B cell (primary cell): ENCODE results near the gene LBH. TPM values are rescaled to one million over a fixed set of nuclear protein-coding genes. Genes with fewer than 3 reads are reported as not detected.
"Not testable (repeated sequence)": the region's sequence is repeated elsewhere in the genome, so short reads cannot be mapped to it uniquely, and the experiment has no call there.

ENCODE experiments used
- ATAC-seq: fragments of 200-7000 bp; cut with Tn5 transposase; one replicate; pipeline ENCODE4 v1.10.0; 2021; ENCODE audit warnings: low read depth, mild to moderate bottlenecking, moderate number of reproducible peaks, moderate library complexity
- CTCF ChIA-PET: fragments of 350-600 bp; sonication (Branson Sonifier 250); formaldehyde crosslinking; loops from one replicate; lab custom pipeline; 2021; ENCODE audit warnings: antibody characterized with exemption, inconsistent platforms; lab: Charles Lee
- POLR2A ChIA-PET: fragments of 350-600 bp; sonication (Branson Sonifier 250); formaldehyde crosslinking; loops from one replicate; lab custom pipeline; 2021; ENCODE audit warnings: antibody characterized with exemption; lab: Charles Lee
- DNase-seq: peaks from one replicate; pipeline ENCODE4 v3.0.0; 2013
- H2AFZ ChIP-seq: 2 replicates; pipeline ENCODE4 v1.6.1; 2012; ENCODE audit warnings: mild to moderate bottlenecking, low read depth, low read length; ENCODE audit not compliant: insufficient read depth, poor library complexity, severe bottlenecking
- H3K27ac ChIP-seq, 2 donors: 1 replicate in 1 of 2; 2 replicates in 1 of 2; pipeline ENCODE4 v1.5.1; 2012 to 2013; ENCODE audit warnings: low read length in 2 of 2, mild to moderate bottlenecking in 2 of 2, moderate library complexity in 1 of 2
- H3K27me3 ChIP-seq, 4 experiments: fragments of 200-600 bp in 1 of 4; sonication (generic) in 1 of 4; replicated peaks in 1 of 4; 1 replicate in 2 of 4; 2 replicates in 2 of 4; pipeline versions ENCODE4 v1.6.1 to v1.7.0; 2013 to 2016; ENCODE audit warnings: low read length in 3 of 4, mild to moderate bottlenecking in 2 of 4, mixed read lengths in 1 of 4, moderate library complexity in 1 of 4; ENCODE audit not compliant: insufficient read depth in 4 of 4, control insufficient read depth in 3 of 4; ENCODE audit errors: control extremely low read depth in 1 of 4
- H3K36me3 ChIP-seq, 2 experiments: replicated peaks in 1 of 2; 1 replicate in 1 of 2; 2 replicates in 1 of 2; pipeline versions ENCODE4 v1.6.1 to v1.7.1; 2013; ENCODE audit warnings: low read length in 1 of 2; ENCODE audit not compliant: insufficient read depth in 2 of 2, control insufficient read depth in 1 of 2; ENCODE audit errors: control extremely low read depth in 1 of 2, extremely low read depth in 1 of 2
- H3K4me1 ChIP-seq, 2 donors: fragments of 200-600 bp in 1 of 2; sonication (generic) in 1 of 2; 1 replicate in 1 of 2; 2 replicates in 1 of 2; pipeline versions ENCODE4 v1.5.1 to v1.6.1; 2013 to 2017; ENCODE audit warnings: low read length in 2 of 2; ENCODE audit not compliant: control insufficient read depth in 2 of 2, insufficient read depth in 2 of 2
- H3K4me2 ChIP-seq: replicated peaks from 2 replicates; pipeline ENCODE3; 2012; ENCODE audit warnings: mild to moderate bottlenecking, low read depth, low read length; ENCODE audit not compliant: poor library complexity, severe bottlenecking
- H3K4me3 ChIP-seq, 5 experiments: fragments of 200-600 bp in 1 of 5; sonication (generic) in 1 of 5; 1 replicate in 3 of 5; 2 replicates in 2 of 5; pipeline versions ENCODE4 v1.5.1 to v1.7.0; 2011 to 2016; ENCODE audit warnings: low read length in 4 of 5, mild to moderate bottlenecking in 4 of 5, low read depth in 2 of 5, control low read depth in 1 of 5, moderate library complexity in 1 of 5; ENCODE audit not compliant: insufficient read depth in 1 of 5; ENCODE audit errors: control extremely low read depth in 1 of 5, extremely low read depth in 1 of 5
- H3K79me2 ChIP-seq: fragments of 200-600 bp; sonication (generic); one replicate; pipeline ENCODE4 v1.6.0; 2016; ENCODE audit warnings: low read length; ENCODE audit not compliant: control insufficient read depth, insufficient read depth
- H3K9ac ChIP-seq: fragments of 200-600 bp; sonication (generic); 2 replicates; pipeline ENCODE4 v1.6.1; 2017; ENCODE audit warnings: mild to moderate bottlenecking, low read length, moderate library complexity
- H3K9me3 ChIP-seq, 3 donors: one replicate each; pipeline versions ENCODE4 v1.6.1 to v1.7.1; 2013; ENCODE audit warnings: low read length in 2 of 3; ENCODE audit not compliant: control insufficient read depth in 2 of 3, insufficient read depth in 1 of 3; ENCODE audit errors: control extremely low read depth in 1 of 3
- H4K20me1 ChIP-seq: 2 replicates; pipeline ENCODE4 v1.6.0; 2012; ENCODE audit warnings: mild to moderate bottlenecking, low read length; ENCODE audit not compliant: insufficient read depth, control insufficient read depth, poor library complexity, severe bottlenecking
- H3K27ac Mint-ChIP-seq: one replicate; pipeline ENCODE4 v1.8.0; 2021; ENCODE audit warnings: mixed read lengths
- H3K27me3 Mint-ChIP-seq: one replicate; pipeline ENCODE4 v1.8.0; 2021; ENCODE audit warnings: mixed read lengths
- H3K4me1 Mint-ChIP-seq: one replicate; pipeline ENCODE4 v1.8.0; 2021; ENCODE audit warnings: mixed read lengths
- H3K4me3 Mint-ChIP-seq: one replicate; pipeline ENCODE4 v1.8.0; 2021; ENCODE audit warnings: mixed read lengths
- H3K9me3 Mint-ChIP-seq: one replicate; pipeline ENCODE4 v1.8.0; 2022; ENCODE audit warnings: mixed read lengths; ENCODE audit not compliant: insufficient read depth
- EZH2 ChIP-seq: IDR thresholded peaks from 2 replicates; pipeline ENCODE4 v1.6.1; 2012; ENCODE audit warnings: borderline replicate concordance, low read depth, mild to moderate bottlenecking, moderate library complexity, low read length; ENCODE audit not compliant: insufficient read depth, poor library complexity, severe bottlenecking
- WGBS: methylation state at CpG from one replicate; pipeline ENCODE4 v1.1.5; 2013; ENCODE audit warnings: missing lambda C conversion rate; ENCODE audit not compliant: insufficient coverage; 5-methylcytosine and 5-hydroxymethylcytosine counted together
- intact Hi-C: fragments of 100-400 bp; cut with micrococcal nuclease; formaldehyde crosslinking; loops from one replicate; pipeline ENCODE4 v1.10.0; 2022
- polyA plus RNA-seq: library from polyadenylated mRNA; depleted of rRNA; stranded (reverse); fragments of >200 nt; gene quantifications from 2 replicates; pipeline ENCODE4 v1.2.3, GENCODE V29; 2012
- total RNA-seq, 2 donors: library from RNA; stranded (reverse); fragments of 120-200 nt in 1 of 2; gene quantifications; 1 replicate in 1 of 2; 2 replicates in 1 of 2; pipeline versions ENCODE4 v1.2.3 to v1.2.4, GENCODE V29; 2013 to 2022
- TF ChIP-seq, protein P1 (sequence below): fragments of 200-600 bp; IDR thresholded peaks from one replicate; pipeline ENCODE4 v1.8.0; 2022; ENCODE audit warnings: antibody characterized with exemption, mild to moderate bottlenecking

LBH gene
- total and polyA plus RNA-seq, 2 donors (not counting 1 experiment from before 2014, with no cell fraction given) = 158 to 201 TPM

DNA sequence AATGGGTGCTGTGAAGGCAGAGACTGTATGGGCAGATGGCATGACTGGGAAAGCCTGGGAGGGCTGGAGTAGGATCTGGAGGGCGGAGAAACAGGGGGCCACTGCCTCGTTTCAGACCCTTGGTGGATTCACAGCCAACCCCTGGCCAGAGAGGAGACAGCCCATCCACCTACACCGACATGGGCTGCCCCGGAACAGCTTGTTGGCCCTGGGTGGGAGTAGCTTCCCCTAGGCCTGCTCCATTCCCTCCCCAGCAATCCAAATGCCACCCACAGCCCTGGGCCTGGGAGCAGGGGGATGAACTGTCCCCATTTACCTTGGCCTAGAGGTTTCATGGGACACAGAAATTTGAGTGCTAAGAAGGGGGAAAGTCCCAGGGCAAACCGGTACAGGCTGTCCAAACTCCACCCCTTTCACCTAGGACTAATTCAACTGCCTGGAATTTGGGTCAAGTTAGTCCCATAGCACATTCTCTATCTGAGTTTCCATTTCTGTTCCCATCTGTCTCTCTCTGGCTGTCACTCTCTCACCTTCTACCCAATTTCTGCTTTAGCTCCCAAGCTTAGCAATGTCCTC, 37.0 kb downstream of the LBH start:
- Mint-ChIP-seq H3K4me3 (no peak overlapping the region), H3K4me1 (peaks cover 86% of the 10 kb centered on the region), H3K27ac (peak overlapping the region; percentile 5), H3K27me3 (no peaks in the 10 kb centered on the region), H3K9me3 (no peaks in the 10 kb centered on the region)
- Histone ChIP-seq H3K4me2 (no peak overlapping the region), H3K9me3 (no peaks in the 10 kb centered on the region), H2AFZ (no peak overlapping the region), H3K9ac (no peak overlapping the region), H3K27ac (no peak overlapping the region), H3K27me3 (no peaks in the 10 kb centered on the region), H3K4me1 (peaks cover 86 to 94% of the 10 kb centered on the region in 2 donors), H3K79me2 (peaks cover 14% of the 10 kb centered on the region), H4K20me1 (no peaks in the 10 kb centered on the region), H3K36me3 (no peaks in the 10 kb centered on the region), H3K4me3 (no peak overlapping the region)
- ChIA-PET POLR2A (interaction anchor here (1.3 to 1.4 kb wide), 2 partner anchors 8 to 12 kb away, joined by 3 read pairs; no protein-coding TSS in a partner anchor), CTCF (interaction anchor here (0.9 to 2.5 kb wide), 6 partner anchors 13 to 69 kb away, joined by 3 to 7 read pairs (median 4); no protein-coding TSS in a partner anchor)
- 98% methylated on average over 4 of the region's 5 CpGs for WGBS
- intact Hi-C loops = loop anchor here (5.0 kb wide), 1 partner anchor 36 kb away; the partner anchor contains the start of gene LBH
- no peak for TF ChIP-seq EZH2
- TF ChIP-seq, protein P1, sequence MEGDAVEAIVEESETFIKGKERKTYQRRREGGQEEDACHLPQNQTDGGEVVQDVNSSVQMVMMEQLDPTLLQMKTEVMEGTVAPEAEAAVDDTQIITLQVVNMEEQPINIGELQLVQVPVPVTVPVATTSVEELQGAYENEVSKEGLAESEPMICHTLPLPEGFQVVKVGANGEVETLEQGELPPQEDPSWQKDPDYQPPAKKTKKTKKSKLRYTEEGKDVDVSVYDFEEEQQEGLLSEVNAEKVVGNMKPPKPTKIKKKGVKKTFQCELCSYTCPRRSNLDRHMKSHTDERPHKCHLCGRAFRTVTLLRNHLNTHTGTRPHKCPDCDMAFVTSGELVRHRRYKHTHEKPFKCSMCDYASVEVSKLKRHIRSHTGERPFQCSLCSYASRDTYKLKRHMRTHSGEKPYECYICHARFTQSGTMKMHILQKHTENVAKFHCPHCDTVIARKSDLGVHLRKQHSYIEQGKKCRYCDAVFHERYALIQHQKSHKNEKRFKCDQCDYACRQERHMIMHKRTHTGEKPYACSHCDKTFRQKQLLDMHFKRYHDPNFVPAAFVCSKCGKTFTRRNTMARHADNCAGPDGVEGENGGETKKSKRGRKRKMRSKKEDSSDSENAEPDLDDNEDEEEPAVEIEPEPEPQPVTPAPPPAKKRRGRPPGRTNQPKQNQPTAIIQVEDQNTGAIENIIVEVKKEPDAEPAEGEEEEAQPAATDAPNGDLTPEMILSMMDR = no peak
- ATAC-seq (no peak), DNase-seq (no peak)

DNA sequence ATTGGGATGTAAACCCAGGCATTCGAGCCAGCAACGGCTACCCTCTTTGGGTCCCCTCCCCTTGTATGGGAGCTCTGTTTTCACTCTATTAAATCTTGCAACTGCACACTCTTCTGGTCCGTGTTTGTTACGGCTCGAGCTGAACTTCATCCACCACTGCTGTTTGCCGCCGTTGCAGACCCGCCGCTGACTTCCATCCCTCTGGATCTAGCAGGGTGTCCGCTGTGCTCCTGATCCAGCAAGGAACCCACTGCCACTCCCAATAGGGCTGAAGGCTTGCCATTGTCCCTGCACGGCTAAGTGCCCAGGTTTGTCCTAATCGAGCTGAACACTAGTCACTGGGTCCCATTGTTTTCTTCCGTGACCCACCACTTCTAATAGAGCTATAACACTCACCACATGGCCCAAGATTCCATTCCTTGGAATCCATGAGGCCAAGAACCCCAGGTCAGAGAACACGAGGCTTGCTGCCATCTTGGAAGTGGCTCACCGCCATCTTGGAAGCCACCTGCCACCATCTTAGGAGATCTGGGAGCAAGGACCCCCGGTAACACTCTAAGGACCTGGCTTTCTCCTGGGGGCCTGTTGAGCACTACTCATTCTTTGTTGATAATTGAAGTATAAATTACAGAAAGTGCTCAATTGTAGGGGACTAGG, 37.9 kb downstream of the LBH start:
- POLR2A ChIA-PET = interaction anchor here (1.4 kb wide), 1 partner anchor 12 kb away, joined by 5 read pairs; no protein-coding TSS in a partner anchor
- intact Hi-C loops = loop anchor here (5.0 kb wide), 1 partner anchor 37 kb away; the partner anchor contains the start of gene LBH
- 95% methylated on average over 14 of the region's 16 CpGs for WGBS

More for the DNA sequence above, 37.9 kb downstream of the LBH start:
- not testable (repeated sequence) for ATAC-seq, H3K9me3 ChIP-seq, H3K4me2 ChIP-seq, H3K27ac ChIP-seq, H2AFZ ChIP-seq, H3K27me3 ChIP-seq, H3K36me3 ChIP-seq, H4K20me1 ChIP-seq, H3K9ac ChIP-seq, H3K9me3 Mint-ChIP-seq, H3K27me3 Mint-ChIP-seq, H3K4me3 ChIP-seq, DNase-seq
- CTCF ChIA-PET = interaction anchor here (2.5 to 4.7 kb wide), 2 partner anchors 12 to 67 kb away, joined by 7 to 15 read pairs; no protein-coding TSS in a partner anchor
- H3K79me2 ChIP-seq = peaks cover 14% of the 10 kb centered on the region
- H3K27ac Mint-ChIP-seq = peak overlapping the region; percentile 71
- H3K4me1 Mint-ChIP-seq = peaks cover 89% of the 10 kb centered on the region
- H3K4me3 Mint-ChIP-seq = peak overlapping the region; percentile 30
- peaks cover 84 to 96% of the 10 kb centered on the region in 2 donors for H3K4me1 ChIP-seq
